AG04449 (cell line): ENCODE data around the gene ETV6.

ENCODE experiments used
- CTCF ChIA-PET: fragments of 350-600 bp; formaldehyde crosslinking; extraction: SDS; loops from one replicate; lab custom pipeline; 2021; ENCODE audit warnings: antibody characterized with exemption; lab: Yijun Ruan, JAX
- POLR2A ChIA-PET: fragments of 400-600, 350-600 bp; formaldehyde crosslinking; extraction: SDS; loops from one replicate; lab custom pipeline; 2020; ENCODE audit warnings: antibody characterized with exemption, inconsistent platforms; lab: Yijun Ruan, JAX
- DNase-seq: peaks from one replicate; pipeline ENCODE4 v3.0.0-alpha.2; 2010; ENCODE audit warnings: low read depth, low spot score
- H3K4me3 ChIP-seq: 2 replicates; pipeline ENCODE4 v1.5.1; 2011; ENCODE audit warnings: low read depth, mild to moderate bottlenecking, control low read depth, low read length
- TF ChIP-seq, protein P1 (sequence below): IDR thresholded peaks from one replicate; pipeline ENCODE4 v1.5.1; 2011; ENCODE audit warnings: mild to moderate bottlenecking, moderate library complexity, low read length, control low read depth, inconsistent platforms; ENCODE audit not compliant: insufficient read depth; ENCODE audit errors: missing control alignments

The ETV6 gene

DNA sequence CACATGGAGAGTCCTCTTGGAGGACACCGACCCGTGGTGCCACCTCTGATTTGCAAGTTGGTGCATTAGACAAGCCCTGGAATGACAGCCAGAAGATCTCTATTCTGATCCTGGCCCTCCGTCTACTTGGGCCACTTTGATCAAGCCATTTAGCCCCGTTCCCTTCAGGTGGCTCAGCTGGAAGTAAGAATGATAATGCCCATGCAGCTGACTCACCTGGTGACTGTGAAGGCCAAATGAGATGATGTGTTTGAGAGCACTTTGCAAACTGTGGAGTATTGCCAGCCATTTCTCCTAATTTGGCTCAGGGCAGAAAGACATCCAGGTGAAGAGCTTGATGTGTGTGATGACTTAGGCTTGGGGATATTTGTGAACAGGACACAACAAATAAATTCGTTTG is 165.9 kb downstream of the ETV6 start:
- TF ChIP-seq, protein P1, sequence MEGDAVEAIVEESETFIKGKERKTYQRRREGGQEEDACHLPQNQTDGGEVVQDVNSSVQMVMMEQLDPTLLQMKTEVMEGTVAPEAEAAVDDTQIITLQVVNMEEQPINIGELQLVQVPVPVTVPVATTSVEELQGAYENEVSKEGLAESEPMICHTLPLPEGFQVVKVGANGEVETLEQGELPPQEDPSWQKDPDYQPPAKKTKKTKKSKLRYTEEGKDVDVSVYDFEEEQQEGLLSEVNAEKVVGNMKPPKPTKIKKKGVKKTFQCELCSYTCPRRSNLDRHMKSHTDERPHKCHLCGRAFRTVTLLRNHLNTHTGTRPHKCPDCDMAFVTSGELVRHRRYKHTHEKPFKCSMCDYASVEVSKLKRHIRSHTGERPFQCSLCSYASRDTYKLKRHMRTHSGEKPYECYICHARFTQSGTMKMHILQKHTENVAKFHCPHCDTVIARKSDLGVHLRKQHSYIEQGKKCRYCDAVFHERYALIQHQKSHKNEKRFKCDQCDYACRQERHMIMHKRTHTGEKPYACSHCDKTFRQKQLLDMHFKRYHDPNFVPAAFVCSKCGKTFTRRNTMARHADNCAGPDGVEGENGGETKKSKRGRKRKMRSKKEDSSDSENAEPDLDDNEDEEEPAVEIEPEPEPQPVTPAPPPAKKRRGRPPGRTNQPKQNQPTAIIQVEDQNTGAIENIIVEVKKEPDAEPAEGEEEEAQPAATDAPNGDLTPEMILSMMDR = no peak
- CTCF ChIA-PET = no interaction called here
- DNase-seq = no peak
- POLR2A ChIA-PET = no interaction called here
- H3K4me3 ChIP-seq = no peak overlapping the region

DNA sequence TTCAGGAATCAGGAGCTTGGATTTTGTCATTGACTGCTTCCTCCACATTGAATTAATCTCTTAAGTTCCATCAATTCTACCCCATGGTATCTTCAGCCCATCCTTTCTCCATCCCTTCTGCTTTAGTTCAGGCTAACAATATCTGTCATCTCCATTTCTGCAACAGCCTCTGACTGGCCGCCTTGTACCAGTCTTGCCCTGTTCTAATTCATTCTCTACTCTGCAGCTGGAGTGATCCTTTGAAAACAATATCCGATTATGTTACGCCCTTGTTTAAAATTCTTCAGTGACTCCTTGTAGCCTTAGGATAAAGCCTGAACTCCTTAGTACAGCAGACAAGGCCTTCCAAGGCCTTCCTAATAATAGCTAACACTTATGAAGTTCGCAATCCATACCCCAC is 170.2 kb downstream of the ETV6 start:
- ChIA-PET CTCF (interaction anchor here (1.2 to 1.4 kb wide), 3 partner anchors 8 to 213 kb away, joined by 3 to 6 read pairs (median 4); no protein-coding TSS in a partner anchor), POLR2A (no interaction called here)
- TF ChIP-seq, protein P1 = no peak
- no peak overlapping the region for H3K4me3 ChIP-seq
- no peak for DNase-seq

DNA sequence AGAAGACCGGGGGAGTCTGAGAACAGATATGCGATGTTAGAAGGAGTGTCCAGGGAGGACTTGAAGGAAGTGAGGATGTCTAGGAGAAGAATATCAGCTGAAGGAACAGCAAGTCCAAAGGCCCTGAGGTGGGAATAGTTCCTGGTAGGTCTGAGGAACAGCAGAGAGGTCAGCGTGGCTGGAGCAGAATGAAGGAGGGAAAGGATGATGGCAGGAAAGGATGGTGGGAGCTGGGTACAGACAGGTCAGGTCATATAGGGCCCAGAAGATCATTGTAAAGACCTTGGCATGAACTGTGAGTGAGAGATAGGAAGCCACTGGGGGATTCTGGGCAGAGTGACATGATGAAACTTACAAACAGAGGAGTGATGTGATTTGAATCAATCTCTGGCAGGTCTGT is 171.0 kb downstream of the ETV6 start:
- TF ChIP-seq, protein P1 = no peak
- no peak overlapping the region for H3K4me3 ChIP-seq
- DNase-seq = no peak
- ChIA-PET POLR2A (no interaction called here), CTCF (interaction anchor here (1.2 to 1.4 kb wide), 3 partner anchors 9 to 212 kb away, joined by 3 to 6 read pairs (median 4); no protein-coding TSS in a partner anchor)

DNA sequence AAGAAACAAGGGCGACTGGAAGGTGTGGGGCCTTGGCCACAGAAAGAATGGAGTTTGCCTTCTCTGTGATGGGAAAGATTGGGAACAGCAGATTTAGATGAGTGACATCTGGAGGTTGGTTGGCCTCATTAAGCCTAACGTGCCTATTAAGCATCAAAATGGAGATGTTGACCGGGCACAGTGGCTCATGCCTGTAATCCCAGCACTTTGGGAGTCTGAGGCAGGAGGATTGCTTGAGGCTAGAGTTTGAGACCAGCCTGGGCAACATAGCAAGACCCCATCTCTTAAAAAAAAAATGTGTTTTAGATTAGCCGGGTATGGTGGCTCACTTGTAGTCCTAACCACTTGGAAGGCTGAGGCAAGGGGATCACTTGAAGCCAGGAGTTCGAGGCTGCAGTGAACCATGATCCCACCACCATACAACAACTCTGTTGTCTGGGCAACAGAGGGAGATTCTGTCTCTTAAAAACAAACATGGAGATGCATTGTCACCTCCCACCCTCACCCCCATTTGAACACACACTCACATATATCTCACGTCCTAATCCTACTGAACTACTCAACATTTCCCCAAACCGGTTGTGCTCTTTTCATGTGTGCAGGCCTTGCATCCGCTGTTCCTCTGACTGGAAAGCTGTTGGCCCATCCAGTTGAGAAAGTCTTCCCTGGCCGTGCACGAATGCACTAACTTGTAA is 172.1 kb downstream of the ETV6 start:
- no peak overlapping the region for H3K4me3 ChIP-seq
- DNase-seq = no peak
- POLR2A ChIA-PET = no interaction called here
- CTCF ChIA-PET = interaction anchor here (1.1 to 1.2 kb wide), 2 partner anchors 9 to 242 kb away, joined by 4 to 5 read pairs; no protein-coding TSS in a partner anchor
- TF ChIP-seq, protein P1 = no peak

DNA sequence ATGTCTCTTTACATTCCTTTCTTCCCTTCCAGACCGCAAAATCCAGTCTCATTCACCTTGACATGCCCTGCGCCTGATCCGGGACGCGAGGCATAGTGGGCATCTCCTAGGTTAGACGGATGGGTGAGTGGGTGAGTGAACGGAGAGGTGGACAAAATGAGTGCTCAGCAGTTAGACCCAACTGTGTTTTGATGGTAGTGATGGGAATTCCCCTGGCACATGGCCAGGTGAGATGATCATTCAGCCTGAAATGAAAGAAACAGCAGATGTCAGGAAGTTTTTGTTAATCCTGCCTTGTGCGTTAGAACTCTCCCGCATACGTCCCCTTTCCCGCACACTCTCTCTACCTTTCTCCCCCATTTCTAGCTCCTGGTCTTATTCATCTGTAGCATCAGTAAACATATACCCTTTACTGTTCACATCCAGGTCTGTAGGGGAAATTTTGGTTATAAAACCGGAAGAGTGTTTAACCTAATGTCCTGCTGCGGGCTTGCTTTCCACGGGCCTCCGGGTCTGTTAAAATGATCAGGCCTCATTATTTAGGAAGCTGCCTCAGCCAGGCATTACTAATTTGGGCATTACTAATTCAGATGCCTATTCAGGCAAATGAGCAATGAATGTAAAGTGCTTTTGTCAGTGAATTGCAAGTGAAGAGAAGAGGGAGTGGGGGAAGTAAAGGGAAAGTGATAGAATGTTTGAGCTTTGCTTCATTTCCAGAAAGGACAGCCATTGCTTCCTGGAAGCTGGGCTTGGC is 172.8 kb downstream of the ETV6 start:
- TF ChIP-seq, protein P1 = no peak
- H3K4me3 ChIP-seq = no peak overlapping the region
- ChIA-PET POLR2A (interaction anchor here (0.7 to 1.2 kb wide), 4 partner anchors 25 to 172 kb away, joined by 3 to 6 read pairs (median 4); partner anchors contain the start of gene ETV6), CTCF (interaction anchor here (0.9 to 1.2 kb wide), 4 partner anchors 10 to 242 kb away, joined by 3 to 5 read pairs (median 4); no protein-coding TSS in a partner anchor)
- DNase-seq = no peak
